Stimulated activated CD8-positive, alpha-beta memory T cell treated with anti-CD3 and anti-CD28 coated beads, Interleukin-7, amount 100 ng/mL, for 4 hours (primary cell): ENCODE data around the gene ICA1.
"Not testable (repeated sequence)": the region's sequence is repeated elsewhere in the genome, so short reads cannot be mapped to it uniquely, and the experiment has no call there.

Source experiments
- DNase-seq, 2 donors: peaks; one replicate each; pipeline ENCODE4 v3.0.0-alpha.2; 2020; ENCODE audit warnings: low read depth in 2 of 2

The ICA1 gene

DNA sequence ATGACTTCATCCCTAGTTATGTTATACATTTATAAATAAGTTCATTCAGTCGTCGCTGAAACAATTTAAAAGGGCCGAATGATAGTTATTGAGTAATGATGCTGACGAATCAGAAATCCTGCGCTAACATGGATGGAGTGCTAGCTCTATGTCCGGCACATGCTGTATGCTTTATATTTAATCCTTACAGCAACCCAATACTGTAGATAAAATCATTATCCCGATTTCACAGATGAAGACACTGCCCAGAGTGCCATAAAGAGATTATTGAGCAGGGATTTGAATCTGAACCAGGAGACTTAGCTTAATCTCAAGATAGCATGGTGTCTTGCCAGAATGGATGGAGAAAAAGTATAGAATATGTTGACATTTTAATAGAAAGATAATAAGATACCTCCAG, 1.1 kb upstream of the ICA1 start:
- DNase-seq = no peak

- no peak for DNase-seq
Observed at GRCh38 chr7:8260871-8261694, 884 bp downstream of the ICA1 start.

- no peak for DNase-seq
Observed at GRCh38 chr7:8259586-8260222, 2.3 kb downstream of the ICA1 start.

GRCh38 chr7:8258734-8259133, 3.2 kb downstream of the ICA1 start:
- no peak for DNase-seq

GRCh38 chr7:8258166-8258565, 3.8 kb downstream of the ICA1 start:
- DNase-seq = no peak

- no peak for DNase-seq
Observed at GRCh38 chr7:8255680-8256655, 6.0 kb downstream of the ICA1 start.

DNA sequence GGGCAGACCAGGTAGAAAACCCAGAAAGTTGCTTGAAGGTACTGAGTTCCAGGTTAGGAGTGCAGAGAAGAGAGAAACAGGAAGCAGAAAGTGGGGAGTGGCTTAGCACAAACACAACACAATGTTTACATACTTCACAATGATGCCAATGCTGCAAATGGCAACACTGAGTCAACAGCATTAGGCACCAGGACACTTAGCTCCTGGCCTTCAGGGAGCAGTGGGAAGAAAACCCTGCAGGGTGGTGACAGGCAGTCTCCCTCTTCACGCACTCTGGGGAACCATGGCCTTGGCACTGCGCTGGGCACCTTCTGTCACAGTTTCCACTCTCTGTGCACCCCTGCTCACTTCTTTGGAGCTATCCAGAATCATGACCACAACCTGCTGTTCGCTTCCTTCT, 7.3 kb downstream of the ICA1 start:
- no peak for DNase-seq

- no peak for DNase-seq
Observed at GRCh38 chr7:8254215-8254614, 7.8 kb downstream of the ICA1 start.

DNA sequence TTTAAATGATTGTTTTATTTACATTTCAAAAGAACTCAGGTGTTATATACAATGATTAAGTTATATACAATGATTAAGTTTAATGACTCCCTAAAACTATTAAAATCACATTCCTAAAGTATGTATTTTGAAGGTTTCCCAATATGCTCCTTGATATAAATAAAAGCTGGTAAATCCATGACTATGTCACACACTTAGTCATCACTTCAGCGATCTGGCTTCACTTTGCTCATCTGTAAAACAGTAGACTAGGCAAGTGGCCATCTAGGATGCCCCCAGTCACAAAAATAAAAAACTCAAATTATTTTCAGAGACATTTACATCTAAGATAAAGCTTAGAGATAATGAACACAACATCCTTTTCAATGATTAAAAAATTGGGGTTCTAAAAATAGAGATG, 10.8 kb downstream of the ICA1 start:
- no peak for DNase-seq

- DNase-seq = no peak
Observed at GRCh38 chr7:8250547-8250946, 11.4 kb downstream of the ICA1 start.

- no peak for DNase-seq
Observed at GRCh38 chr7:8249121-8249520, 12.8 kb downstream of the ICA1 start.

- no peak for DNase-seq
Observed at GRCh38 chr7:8246020-8246419, 15.9 kb downstream of the ICA1 start.

- not testable (repeated sequence) for DNase-seq
Observed at GRCh38 chr7:8245032-8245431, 16.9 kb downstream of the ICA1 start.

GRCh38 chr7:8243059-8243458, 18.9 kb downstream of the ICA1 start:
- not testable (repeated sequence) for DNase-seq

- DNase-seq = not testable (repeated sequence)
Observed at GRCh38 chr7:8239702-8240362, 22.1 kb downstream of the ICA1 start.

- no peak for DNase-seq
Observed at GRCh38 chr7:8236780-8237407, 25.1 kb downstream of the ICA1 start.

- no peak for DNase-seq
Observed at GRCh38 chr7:8232999-8233847, 28.7 kb downstream of the ICA1 start.

DNA sequence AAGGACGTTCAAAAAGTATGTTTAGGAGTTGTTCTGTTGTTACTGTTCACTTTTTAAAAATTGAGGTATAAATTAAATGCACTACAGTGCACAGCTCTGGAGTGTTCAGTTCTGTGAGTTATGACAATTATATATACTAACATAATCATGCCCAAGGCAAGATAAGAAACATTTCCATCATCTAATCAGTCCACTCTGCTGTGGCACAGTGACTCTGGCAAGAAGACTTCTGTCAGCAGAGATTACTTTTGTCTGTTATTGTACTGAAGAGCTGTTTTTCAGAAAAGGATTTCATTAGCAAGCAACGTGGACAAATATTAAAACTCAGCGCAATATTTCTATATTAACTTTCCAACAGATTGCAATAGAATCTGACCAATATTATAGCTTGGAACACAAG, 32.0 kb downstream of the ICA1 start:
- DNase-seq = no peak

DNA sequence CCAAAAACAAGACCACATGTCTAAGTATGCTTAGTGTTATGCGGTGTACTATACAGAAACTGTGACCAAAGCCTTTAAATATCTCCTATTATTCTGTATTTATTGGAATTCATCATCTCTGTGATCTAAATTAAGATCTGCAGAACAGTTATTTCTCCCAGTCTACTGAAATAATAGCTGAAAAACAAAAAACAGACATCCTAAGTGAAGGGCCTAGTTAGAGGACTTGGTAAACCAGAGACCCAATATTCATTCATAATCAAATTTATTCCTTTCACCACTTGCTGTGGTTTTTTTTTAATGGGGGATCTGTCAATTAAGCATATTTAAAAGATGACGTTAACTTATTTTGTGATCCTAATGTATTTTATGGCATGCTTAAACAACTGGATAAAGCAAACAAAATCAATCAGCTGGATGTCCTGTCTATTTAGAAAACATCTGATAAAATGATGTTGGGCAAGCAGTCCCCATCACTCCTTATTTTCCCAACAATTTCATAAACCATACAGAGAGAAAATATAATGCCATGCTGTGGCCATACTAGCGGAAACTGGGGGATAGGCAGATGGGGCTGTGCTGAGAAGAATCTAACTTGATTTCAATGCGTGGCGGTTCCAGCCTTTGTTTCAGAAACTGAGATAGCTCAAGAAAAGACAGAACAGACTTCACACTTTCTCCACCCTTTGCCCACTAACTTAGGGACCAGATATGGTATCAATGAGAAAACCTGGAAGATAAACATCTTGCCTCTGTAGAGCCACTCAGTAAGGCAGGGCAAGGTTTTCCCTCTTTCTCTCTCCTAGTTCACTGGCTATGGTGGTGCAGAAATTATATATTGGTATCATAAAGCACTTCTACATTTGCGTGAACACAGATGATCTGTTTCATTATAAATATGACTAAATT, 32.9 kb downstream of the ICA1 start:
- DNase-seq = no peak
